NOMO-1 treated with dmso at 0.1 percent for 144 hours (cell line): ENCODE data around the gene DISC1.
A peak's percentile ranks its signal among the peaks of the same experiment; 100 is the strongest.
"Not testable (repeated sequence)": the region's sequence is repeated elsewhere in the genome, so short reads cannot be mapped to it uniquely, and the experiment has no call there.

Source experiments
- DNase-seq: peaks from one replicate; lab custom pipeline; 2025; ENCODE audit not compliant: unreplicated experiment; lab: John Stamatoyannopoulos, UW

Gene DISC1

DNA sequence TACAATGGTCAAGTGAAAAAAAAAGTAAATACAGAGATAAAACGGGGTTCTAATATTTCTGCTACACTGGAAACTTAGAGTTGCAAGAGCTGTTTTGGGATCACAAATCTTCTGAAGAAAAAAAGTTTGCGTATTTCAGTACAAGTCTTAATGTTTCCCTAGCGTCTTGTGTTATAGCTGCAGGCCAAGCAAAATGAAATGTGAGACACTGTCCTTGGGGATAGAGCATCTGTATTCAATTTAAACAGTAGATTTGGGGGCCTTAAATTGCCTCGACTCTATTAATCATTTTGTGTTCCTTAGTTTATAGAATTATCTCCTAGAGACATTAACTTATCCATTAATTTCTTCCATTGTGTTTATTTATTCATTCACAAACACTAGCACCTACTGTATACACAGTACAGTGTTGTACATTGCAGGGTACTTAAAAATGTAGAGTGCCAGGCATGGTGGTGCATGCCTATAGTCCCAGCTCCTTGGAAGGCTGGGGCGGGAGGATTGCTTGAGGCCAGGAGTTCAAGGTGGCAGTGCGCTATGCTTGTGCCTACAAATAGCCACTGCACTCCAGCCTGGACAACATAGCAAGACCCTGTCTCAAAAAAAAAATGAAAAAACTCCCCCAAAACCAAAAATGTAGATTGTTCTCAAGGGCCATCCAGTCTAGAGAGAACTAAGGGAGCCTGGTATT is 7.9 kb downstream of the DISC1 start:
- no peak for DNase-seq

DNA sequence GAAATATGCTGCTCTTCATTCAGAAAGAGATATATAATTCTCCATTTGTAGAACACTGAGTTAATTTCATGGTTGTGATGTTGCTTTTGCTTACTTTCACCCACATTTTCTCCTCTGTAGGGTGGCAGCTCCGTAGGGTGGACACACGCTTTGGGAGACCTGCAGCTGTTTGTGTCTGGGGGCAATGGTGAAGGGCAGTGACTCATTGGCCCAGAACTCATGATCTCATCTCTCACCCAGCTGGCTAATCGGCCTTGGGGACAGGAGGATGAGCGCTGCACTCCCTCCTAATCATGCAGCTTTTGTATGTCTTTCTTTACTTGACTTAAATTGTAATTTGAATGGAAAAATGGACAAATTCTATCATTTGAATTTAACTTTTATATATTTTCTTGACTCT is 9.6 kb downstream of the DISC1 start:
- no peak for DNase-seq

DNA sequence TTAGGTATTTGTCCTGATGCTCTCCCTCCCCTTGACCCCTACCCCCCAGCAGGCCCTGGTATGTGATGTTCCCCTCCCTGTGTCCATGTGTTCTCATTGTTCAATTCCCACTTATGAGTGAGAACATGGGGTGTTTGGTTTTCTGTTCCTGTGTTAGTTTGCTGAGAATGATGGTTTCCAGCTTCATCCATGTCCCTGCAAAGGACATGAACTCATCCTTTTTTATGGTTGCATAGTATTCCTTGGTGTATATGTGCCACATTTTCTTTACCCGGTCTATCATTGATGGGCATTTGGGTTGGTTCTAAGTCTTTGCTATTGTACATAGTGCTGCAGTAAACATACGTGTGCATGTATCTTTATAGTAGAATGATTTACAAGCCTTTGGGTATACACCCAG is 10.3 kb downstream of the DISC1 start:
- DNase-seq = not testable (repeated sequence)

DNA sequence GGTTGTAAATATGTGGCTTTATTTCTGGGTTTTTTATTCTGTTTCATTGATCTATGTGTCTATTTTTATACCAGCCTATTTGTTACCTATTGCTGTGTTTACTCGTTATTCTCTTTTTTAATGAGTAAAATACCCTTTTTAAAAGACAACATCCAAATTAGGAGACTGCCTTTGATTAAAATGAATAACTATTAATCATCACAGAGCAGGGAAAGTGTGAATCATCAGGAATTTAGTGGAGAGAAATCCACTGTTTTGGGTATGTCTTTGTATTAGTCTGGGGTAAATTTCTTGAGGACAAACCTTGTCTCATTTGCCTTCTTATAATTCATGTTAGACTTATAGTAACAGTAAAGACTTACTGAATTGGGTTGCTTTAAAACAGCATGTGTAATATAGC is 12.1 kb downstream of the DISC1 start:
- DNase-seq = no peak

DNA sequence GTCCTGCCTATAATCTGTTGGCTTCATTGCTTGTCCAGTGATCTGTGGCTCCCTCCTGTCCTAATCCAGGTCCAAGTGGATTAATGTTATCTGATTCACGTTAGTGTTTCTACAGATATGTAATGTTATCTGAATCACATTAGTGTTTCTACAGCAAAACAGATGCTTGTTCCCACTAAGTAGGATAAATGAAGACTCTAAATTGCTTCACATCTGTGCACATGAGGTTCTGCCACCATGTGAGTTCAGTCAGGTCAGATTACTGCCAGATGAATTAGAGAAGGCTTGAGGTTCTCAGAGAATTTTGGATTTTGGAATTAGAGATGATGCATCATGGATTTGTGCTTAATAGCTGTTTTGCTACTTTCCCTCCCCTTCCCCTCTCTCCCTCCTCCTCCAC is 13.2 kb downstream of the DISC1 start:
- no peak for DNase-seq

DNA sequence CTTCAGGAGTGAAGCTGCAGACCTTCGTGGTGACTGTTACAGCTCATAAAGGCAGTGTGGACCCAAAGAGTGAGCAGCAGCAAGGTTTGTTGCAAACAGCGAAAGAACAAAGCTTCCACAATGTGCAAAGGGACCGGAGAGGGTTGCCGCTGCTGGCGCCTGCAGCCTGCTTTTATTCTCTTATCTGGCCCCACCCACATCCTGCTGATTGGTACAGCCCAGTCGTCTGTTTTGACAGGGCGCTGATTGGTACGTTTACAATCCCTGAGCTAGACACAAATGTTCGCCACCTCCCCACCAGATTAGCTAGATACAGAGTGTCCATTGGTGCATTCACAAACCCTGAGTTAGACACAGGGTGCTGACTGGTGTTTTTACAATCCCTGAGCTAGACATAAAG is 14.9 kb downstream of the DISC1 start:
- DNase-seq = not testable (repeated sequence)

DNA sequence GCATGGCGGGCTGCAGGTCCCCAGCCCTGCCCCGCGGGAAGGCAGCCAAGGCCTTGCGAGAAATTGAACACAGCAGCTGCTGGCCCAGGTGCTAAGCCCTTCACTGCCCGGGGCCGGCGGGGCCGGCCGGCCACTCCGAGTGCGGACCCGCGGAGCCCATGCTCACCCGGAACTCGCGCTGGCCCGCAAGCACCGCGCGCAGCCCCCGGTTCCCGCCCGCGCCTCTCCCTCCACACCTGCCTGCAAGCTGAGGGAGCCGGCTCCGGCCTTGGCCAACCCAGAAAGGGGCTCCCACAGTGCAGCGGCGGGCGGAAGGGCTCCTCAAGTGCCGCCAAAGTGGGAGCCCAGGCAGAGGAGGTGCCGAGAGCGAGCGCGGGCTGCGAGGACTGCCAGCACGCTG is 15.5 kb downstream of the DISC1 start:
- not testable (repeated sequence) for DNase-seq

DNA sequence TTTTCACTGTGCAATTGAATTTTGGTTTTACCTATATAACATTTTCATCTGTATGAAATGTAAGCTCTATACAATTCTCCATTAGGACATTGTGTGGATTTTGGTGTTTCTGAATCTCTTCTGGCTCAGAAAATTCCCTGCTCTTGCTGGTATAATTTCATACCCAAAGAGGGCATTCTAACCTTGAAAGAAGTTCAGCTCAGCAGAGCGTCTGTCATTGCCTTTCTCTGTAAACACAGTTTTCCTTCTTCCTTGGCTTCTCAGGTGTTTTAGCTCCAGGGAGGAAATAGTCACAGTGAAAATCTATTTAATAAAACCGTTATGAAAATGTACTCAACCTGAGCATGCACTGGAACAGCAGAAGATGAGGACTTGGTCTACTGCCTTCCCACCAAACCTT is 16.0 kb downstream of the DISC1 start:
- DNase-seq = no peak

DNA sequence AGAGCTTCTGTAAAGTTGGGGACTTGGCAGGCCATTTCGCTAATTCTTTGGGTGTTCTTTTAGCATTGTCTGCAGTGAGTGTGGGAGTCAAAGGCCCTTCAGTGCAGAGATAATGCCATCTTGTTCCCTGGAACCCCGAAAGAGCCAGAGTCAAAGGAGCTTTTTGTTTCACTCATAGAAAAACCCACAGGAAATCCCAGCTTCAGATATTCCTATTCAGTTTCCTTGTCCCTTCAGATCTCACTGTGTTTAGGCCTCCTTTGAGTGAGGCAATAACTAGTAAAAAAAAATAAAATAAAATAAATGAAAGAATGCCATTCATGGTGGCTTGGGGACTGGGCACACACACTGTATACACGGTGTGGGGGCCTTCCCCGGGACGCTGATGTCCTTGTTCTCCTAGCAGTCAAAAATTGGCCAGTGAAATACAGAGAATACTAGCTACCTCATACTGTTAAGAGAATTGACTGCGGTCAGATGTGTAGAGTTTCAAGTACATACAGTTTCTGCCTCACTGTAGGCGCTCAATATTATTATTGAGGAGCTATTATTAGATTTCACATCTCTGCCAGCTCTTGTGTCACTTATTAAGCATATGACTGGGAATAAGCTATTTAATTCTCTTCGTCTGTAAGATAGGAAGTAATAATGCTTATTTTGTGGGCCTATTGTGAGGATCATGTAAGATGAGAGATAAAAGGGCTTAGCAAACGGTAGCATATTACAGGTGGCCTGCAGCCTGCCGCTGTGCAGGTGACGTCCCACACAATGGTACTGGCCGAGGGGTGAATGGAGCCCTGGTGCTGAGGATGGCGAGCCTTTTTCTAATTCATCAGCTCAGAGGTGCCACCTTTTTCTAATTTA is 16.7 kb downstream of the DISC1 start:
- no peak for DNase-seq

DNA sequence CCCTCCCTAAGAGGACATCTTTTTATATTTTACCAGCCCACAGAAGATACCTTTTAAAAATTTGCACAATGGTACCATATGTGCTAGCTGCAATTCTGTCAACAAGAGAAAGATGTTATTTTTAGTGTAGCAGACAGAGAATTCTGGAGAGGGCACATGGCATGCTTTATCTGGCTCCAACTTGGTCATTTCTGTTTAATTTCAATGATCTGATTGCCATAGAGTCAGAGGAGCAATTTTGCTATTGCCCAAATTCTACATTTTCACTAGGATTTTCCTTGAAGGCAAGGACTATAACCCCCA is 17.3 kb downstream of the DISC1 start:
- DNase-seq = no peak

DNA sequence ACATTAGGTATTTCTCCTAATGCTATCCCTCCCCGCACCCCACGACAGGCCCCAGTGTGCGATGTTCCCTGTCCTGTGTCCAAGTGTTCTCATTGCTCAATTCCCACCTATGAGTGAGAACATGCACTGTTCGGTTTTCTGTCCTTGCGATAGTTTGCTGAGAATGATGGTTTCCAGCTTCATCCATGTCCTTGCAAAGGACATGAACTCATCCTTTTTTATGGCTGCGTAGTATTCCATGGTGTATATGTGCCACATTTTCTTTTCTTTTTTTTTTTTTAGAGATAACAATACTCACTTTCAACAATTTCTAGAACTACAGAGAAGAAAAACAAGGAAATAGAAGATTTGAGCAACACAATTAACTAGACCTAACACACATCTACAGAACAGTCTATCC is 19.0 kb downstream of the DISC1 start:
- DNase-seq = not testable (repeated sequence)

DNA sequence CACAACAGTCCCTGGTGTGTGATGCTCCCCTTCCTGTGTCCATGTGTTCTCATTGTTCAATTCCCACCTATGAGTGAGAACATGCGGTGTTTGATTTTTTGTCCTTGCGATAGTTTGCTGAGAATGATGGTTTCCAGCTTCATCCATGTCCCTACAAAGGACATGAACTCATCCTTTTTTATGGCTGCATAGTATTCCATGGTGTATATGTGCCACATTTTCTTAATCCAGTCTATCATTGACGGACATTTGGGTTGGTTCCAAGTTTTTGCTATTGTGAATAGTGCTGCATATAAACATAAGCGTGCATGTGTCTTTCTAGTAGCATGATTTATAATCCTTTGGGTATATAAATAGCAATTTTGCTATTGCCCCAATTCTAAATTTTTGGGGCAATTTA is 19.6 kb downstream of the DISC1 start:
- not testable (repeated sequence) for DNase-seq

DNA sequence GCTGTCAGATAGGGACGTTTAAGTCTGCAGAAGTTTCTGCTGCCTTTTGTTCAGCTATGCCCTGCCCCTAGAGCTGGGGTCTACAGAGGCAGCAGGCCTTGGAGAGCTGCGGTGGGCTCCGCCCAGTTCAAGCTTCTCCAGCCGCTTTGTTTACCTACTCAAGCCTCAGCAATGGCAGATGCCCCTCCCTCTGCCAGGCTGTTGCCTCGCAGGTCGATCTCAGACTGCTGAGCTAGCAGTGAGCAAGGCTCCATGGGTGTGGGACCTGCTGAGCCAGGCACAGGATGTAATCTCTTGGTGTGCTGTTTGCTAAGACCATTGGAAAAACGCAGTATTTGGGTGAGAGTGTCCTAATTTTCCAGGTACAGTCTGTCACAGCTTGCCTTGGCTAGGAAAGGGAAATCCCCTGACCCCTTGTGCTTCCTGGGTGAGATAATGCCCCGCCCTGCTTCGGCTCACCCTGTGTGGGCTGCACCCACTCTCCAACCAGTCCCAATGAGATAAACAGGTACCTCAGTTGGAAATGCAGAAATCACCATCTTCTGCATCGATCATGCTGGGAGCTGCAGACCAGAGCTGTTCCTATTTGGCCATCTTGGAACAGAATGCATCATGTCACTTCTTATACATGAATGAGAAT is 25.2 kb downstream of the DISC1 start:
- DNase-seq = not testable (repeated sequence)

DNA sequence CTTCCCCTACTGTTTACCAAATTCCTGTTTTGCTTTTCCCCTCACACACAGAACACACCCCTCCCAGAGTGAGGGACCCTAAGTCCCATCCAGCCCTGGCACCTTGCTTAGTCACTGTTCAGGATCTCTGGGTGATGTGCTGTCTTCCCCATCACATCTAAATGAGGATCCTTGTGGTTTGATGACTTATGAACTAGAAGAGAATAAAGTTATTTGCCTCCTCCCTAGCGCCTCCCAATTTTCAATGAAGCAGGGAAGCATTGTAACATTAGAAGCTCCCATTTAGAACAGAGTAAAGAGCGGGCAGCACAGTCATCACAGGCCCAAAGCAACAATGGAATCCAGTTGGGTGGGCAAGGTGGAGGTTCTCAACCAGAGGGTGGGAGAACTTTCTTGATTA is 27.0 kb downstream of the DISC1 start:
- DNase-seq = no peak

DNA sequence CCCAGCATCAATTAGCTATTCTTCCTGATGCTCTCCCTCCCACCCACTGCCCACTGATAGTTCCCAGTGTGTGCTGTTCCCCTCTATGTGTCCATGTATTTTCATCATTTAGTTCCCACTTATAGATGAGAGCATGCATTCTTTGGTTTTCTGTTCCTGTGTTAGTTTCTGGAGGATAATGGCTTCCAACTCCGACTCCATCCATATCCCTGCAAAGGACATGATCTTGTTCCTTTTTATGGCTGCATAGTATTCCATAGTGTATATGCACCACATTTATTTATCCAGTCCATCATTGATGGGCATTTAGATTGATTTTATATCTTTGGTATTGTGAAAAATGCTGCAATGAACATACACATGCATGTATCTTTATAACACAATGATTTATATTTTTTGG is 30.2 kb downstream of the DISC1 start:
- DNase-seq = no peak

DNA sequence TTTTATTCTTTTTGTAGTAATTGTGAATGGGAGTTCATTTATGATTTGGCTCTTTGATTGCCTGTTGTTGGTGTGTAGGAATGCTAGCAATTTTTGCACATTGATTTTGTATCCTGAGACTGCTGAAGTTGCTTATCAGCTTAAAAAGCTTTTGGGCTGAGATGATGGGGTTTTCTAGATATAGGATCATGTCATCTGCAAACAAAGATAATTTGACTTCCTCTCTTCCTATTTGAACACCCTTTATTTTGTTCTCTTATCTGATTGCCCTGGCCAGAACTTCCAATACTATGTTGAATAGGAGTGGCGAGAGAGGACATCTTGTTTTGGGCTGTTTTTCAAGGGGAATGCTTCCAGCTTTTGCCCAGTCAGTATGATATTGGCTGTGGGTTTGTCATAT is 31.6 kb downstream of the DISC1 start:
- DNase-seq = not testable (repeated sequence)

DNA sequence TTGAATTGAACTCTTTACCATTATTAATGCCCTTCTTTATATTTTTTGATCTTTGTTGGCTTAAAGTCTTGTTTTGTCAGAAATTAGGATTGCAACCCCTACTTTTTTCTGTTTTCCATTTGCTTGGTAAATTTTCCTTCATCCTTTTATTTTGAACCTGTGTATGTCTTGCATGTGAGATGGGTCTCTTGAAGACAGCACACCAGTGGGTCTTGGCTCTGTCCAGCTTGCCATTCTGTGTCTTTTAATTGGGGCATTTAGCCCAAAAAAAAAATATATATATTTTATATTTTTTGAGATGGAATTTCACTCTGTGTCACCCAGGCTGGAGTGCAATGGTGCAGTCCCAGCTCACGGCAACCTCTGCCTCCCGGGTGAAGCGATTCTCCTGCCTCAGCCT is 33.6 kb downstream of the DISC1 start:
- no peak for DNase-seq

DNA sequence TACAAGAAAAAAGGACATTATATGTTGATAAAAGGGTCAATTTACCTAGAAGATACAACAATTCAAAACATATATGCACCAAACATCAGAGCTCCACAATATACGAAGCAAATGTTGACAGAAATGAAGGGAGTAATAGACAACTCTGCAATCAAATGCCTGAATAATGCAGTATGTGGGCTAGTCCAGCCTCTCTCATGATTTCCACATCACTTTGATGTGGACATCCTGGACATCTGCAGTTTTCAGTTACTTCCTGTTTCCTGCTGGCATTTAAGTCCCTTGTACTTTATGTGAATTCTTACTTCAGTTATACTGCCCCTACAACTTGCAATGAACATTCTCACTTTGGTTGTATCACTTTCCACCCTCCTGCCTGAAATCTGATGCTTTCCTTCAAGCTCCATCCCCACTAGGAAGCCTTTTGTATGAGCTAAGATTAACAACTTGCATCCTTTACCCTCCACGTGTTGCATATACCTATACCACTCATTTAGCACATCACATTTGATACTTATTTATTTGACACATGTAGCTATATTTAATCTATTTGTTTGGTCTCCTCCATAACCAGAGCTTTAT is 36.7 kb downstream of the DISC1 start:
- DNase-seq = peak; percentile 59

DNA sequence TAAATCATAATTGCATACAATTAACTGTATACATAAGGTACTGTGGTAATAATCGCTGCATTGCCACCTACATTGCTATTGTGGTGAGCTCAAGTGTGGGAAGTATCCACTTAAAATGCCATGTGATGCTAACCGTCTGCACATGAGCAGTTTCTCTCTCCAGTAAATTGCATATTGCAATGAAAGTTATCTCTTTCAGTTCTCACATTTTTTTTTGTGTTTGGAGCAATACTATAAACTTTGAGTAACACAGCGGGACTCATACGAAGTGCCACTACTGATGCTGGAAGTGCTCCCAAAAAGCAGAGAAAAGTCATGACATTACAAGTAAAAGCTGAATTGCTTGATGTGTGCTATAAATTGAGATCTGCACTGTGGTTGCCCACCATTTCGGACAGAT is 38.5 kb downstream of the DISC1 start:
- DNase-seq = peak; percentile 45

DNA sequence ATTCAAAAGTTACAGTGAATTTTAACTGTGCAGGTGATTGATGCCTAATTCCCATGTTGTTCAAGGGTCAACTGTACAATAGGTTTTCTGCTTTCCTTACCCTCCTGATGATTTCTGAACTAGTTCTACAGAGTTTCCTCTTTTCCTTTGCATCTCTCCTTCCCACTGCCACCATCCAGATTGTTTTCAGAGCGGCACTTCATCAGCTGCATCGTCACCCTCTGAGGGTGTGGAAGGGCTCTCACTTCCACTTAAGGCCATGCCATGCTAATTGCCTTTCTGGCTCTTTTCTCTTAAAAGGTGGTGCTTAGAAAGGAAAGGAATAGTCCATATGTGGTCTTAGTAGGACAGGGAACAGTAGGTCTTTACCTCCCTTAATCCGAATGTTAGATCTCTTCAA is 39.1 kb downstream of the DISC1 start:
- DNase-seq = peak; percentile 3

DNA sequence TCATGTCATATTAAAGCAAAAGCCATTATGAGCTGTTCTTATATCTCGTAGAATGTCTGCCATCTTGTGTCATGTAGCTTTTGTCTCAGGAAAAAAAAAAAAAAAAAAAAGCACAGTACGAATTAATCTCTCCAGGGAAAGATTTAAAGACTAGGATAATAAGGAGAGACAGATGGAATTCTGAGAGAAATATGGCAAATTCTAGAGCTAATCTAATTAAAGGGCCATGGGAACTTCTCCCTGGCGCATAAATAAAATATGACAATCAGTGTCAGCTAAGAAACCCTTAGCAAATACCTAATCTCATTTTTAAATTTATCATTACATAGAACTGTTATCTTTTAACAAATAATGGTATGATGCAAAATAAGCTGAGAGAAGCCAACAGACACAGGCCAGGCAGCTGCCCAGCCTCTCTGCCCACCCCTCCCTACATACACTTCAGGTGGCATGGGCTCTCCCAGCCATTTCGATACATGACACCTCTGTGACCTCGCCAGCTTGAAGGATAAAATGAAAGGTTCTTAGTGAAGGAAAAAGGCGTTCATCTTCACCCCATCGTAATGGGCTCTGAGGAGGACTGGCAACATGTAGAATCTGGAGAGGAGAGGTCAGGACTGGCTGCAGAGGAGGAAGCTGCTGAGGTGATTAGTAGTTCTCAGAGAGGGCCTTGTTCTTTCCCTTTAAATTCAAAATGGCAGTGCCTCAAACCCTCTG is 39.8 kb downstream of the DISC1 start:
- DNase-seq = no peak
